GM21447 (cell line): Measurements from ENCODE around the gene SUPT3H.

ENCODE experiments used
- ATAC-seq: cut with Tn5 transposase; IDR thresholded peaks from one replicate; pipeline ENCODE4 v1.9.1; 2021; ENCODE audit not compliant: unreplicated experiment

SUPT3H gene

DNA sequence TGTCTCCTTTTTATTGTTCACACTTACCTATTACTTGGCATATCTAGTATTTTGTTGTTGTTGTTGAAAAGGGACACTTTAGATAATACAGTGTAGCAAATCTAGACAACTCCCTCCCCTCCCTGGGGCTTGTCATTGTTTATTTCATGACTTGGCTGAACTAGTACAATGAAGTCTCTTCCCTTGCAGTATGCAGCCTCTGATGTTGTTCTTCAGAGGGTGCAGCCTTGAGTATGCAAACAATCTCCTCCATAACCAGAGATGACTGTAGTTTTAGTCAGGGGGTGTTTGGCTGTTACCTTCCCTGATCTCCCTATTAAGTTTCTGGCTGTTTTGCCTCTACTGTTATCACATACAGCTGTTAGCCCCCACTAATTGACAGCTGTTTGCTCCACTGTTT is 365.0 kb downstream of the SUPT3H start:
- no peak for ATAC-seq

DNA sequence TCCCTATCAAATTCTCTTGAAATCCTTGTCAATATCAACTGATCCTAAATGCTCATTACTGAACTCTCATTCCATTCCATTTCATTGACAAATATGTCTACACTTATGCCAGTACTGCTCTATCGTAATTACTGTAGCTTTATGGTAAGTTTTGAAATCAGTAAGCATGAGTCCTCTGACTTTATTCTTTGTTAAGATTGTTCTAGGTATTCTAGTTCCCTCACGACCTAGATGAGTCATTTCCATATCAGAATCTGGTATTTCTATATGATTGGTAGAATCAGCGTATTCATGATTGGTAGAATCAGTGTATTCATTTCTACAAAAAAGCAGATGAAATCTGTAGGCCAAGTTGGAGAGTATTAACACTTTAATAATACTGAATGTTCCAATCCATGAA is 368.2 kb downstream of the SUPT3H start:
- ATAC-seq, result no peak

DNA sequence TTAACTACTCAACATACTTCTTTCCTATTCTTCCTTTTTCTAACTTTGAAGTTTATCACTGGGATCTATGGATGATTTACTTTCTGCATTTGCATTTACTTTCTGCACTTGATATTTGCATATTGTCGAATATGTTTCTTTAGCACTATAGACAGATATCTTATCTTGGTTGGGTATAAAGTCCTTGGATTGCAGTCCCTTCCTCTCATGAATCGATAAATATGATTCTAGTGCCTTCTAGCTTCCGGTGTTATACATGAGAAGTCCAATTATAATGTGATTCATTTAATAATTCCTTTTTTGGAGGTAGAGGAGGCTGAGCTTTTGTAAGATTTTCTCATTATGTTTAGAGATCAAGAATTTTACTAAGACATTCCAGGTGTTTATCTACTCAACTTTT is 370.8 kb downstream of the SUPT3H start:
- no peak for ATAC-seq

GRCh38 chr6:45003961-45004360 is 373.8 kb downstream of the SUPT3H start:
- no peak for ATAC-seq

DNA sequence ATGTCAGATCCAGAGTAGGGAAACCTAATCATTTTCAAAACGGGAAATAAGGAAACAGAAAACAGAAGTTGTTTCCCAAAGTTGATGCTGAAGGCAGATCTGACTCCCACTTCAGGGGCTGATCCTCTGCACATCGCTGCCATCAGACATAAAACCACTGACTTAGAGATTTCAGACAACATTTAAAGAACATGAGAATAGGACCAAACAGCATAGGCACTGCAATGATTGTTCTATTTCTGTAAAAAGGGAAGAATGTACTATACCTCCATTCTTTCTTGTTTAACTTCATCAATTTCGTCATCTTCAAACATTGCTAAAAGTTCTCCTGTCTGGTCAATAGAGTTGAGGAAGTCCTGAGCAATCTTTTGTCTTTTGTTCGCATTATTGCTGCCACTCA is 374.3 kb downstream of the SUPT3H start:
- ATAC-seq, result no peak

- no peak for ATAC-seq
Observed at GRCh38 chr6:45002390-45003105, 375.2 kb downstream of the SUPT3H start.

DNA sequence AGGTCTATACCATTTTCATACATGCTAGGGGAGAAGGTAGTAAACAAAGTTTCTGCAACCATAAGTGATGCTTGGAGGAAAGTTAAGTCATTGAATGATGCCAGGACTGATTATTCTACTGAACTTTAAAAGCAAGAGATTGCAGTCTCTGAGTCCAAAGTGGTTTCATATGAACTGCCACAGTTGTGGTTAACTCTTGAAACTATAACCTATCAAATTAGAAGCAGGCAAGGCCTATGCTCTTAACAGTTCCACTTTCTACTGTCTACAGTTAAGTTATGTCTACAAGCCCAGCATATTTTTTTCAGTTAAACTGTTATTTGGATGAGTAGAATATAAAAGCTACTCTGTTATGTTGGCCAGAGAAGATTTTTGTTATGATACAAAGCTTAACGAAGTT is 376.1 kb downstream of the SUPT3H start:
- ATAC-seq, result peak; percentile 100

- no peak for ATAC-seq
Observed at GRCh38 chr6:45000833-45001232, 376.9 kb downstream of the SUPT3H start.

GRCh38 chr6:44999066-44999465 is 378.7 kb downstream of the SUPT3H start:
- no peak for ATAC-seq

GRCh38 chr6:44995486-44996132 is 382.1 kb downstream of the SUPT3H start:
- ATAC-seq, result no peak

DNA sequence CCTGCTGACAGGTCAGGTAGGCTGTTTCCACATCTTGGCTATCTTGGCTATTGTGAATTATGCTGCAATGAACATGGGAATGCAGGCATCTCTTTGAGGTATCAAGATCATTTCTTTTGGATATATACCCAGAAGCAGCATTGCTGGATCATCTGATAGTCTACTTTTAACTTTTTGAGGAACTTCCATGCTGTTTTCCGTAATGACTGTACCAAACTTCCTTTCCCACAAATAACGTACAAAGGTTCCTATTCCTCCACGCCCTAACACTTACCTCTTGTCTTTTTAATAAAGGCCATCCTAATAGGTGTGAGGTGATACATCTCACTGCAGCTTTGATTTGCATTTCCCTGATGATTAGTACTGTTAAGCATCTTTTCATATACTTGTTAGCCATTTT is 388.3 kb downstream of the SUPT3H start:
- ATAC-seq, result no peak

- no peak for ATAC-seq
Observed at GRCh38 chr6:44985006-44985405, 392.7 kb downstream of the SUPT3H start.

- ATAC-seq, result no peak
Observed at GRCh38 chr6:44983467-44984365, 394.0 kb downstream of the SUPT3H start.

GRCh38 chr6:44980841-44981240 is 396.9 kb downstream of the SUPT3H start:
- no peak for ATAC-seq

- no peak for ATAC-seq
Observed at GRCh38 chr6:44976677-44977641, 400.8 kb downstream of the SUPT3H start.

- ATAC-seq, result no peak
Observed at GRCh38 chr6:44974511-44974910, 403.2 kb downstream of the SUPT3H start.

- no peak for ATAC-seq
Observed at GRCh38 chr6:44972709-44973108, 405.0 kb downstream of the SUPT3H start.

DNA sequence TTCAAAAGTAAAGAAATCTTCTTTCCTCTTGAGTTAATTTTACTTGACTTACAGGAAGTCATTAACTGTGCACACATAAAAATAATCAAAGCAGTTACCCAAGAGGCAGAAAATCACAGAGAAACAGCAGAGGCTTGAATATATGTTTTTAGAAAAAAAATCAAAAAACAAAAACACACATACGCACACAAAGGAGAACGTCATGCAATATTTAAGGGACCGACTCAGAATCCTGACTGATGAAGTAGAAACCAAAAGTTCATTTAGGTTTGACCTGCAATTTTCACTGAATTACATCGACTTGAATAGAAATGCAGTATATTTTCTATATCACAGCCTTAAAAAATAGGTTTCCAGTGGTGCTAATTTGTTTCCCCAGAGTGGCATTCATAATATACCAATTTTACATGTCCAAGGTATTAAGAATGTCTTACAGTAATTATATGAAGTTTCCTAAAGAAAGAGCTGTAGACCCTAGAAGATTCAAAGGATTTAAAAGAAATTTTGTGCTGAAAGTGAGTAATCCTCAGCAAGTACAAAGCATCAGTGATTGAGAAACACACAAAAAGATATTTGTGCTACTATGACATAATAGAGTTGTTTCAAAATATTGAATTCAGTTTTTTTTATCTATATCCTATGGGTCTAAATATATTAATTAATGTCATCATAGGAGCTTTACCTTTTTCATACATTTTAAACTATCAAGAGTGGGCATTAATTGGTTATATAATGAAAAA is 408.1 kb downstream of the SUPT3H start:
- no peak for ATAC-seq

GRCh38 chr6:44967481-44967880 is 410.3 kb downstream of the SUPT3H start:
- ATAC-seq, result no peak
